ENCODE measurements around the gene DNTTIP2.

- TF ChIP-seq POLR2A (IDR thresholded peaks at IDR 0.05) (no peak), CTCF (IDR thresholded peaks at IDR 0.05) (no peak)
Measured at GRCh38 chr1:93925206-93925605, 46.2 kb upstream of the DNTTIP2 start.
